BLaER1 treated with 17β-estradiol and CSF1 and Interleukin-3, amounts not matched to agents 10 nM and 100 nM (cell line): ENCODE results near the gene SLC12A7.
A peak's percentile ranks its signal among the peaks of the same experiment; 100 is the strongest.

Source experiments
- H3K27ac ChIP-seq, 11 experiments: shearing (Covaris generic); formaldehyde crosslinking; 2 replicates each; pipeline ENCODE4 v1.8.1; 2022
- H3K27me3 ChIP-seq, 11 experiments: shearing (Covaris generic); formaldehyde crosslinking; 2 replicates each; pipeline ENCODE4 v1.8.1; 2022
- H3K36me3 ChIP-seq, 11 experiments: shearing (Covaris generic); formaldehyde crosslinking; 2 replicates each; pipeline ENCODE4 v1.8.1; 2022
- H3K4me1 ChIP-seq, 10 experiments: shearing (Covaris generic); formaldehyde crosslinking; 2 replicates each; pipeline ENCODE4 v1.8.1; 2022
- H3K4me2 ChIP-seq, 11 experiments: shearing (Covaris generic); formaldehyde crosslinking; 2 replicates each; pipeline ENCODE4 v1.8.1; 2022
- H3K4me3 ChIP-seq, 10 experiments: shearing (Covaris generic); formaldehyde crosslinking; 2 replicates each; pipeline ENCODE4 v1.8.1; 2022
- H3K9ac ChIP-seq, 11 experiments: shearing (Covaris generic); formaldehyde crosslinking; 2 replicates each; pipeline ENCODE4 v1.8.1; 2022
- H3K9me3 ChIP-seq, 11 experiments: shearing (Covaris generic); formaldehyde crosslinking; replicated peaks in 1 of 11; 2 replicates each; pipeline ENCODE4 v1.8.1; 2022
- H4K20me1 ChIP-seq, 11 experiments: shearing (Covaris generic); formaldehyde crosslinking; 2 replicates each; pipeline ENCODE4 v1.8.1; 2022
- Cebpa-rat ChIP-seq, 11 experiments: shearing (Covaris generic); IDR thresholded peaks; 2 replicates each; pipeline ENCODE4 v1.8.1; 2022

SLC12A7 gene

GRCh38 chr5:1105350-1106265 lies 6.3 kb downstream of the SLC12A7 start:
- Histone ChIP-seq H3K9me3 (no peaks in the 10 kb centered on the region), H3K4me1 (peaks cover 96 to 100% (median 100%) of the 10 kb centered on the region in 10 experiments), H3K4me2 (peak overlapping the region; percentile 90 to 99 (median 98)), H4K20me1 (peaks cover 33 to 100% (median 99%) of the 10 kb centered on the region in 11 experiments), H3K36me3 (no peaks in the 10 kb centered on the region), H3K27ac (no peak overlapping the region), H3K9ac (peak overlapping the region in 2 of 11 experiments; percentile 13 to 33; a peak in 2 of 22 replicates), H3K4me3 (no peak overlapping the region; a peak in 1 of 20 replicates), H3K27me3 (peaks cover 82 to 99% (median 94%) of the 10 kb centered on the region in 11 experiments)
- TF ChIP-seq Cebpa-rat (IDR thresholded peaks at IDR 0.05) = no peak

- Histone ChIP-seq H3K4me3 (peak overlapping the region in 1 of 10 experiments; percentile 19; a peak in 2 of 20 replicates), H3K27me3 (peaks cover 78 to 99% (median 94%) of the 10 kb centered on the region in 11 experiments), H3K9ac (peak overlapping the region in 2 of 11 experiments; percentile 9; a peak in 4 of 22 replicates), H3K36me3 (no peaks in the 10 kb centered on the region), H3K4me2 (peak overlapping the region; percentile 90 to 99 (median 98)), H3K9me3 (no peaks in the 10 kb centered on the region), H4K20me1 (peaks cover 44 to 100% (median 99%) of the 10 kb centered on the region in 11 experiments), H3K4me1 (peaks cover 85 to 100% (median 98%) of the 10 kb centered on the region in 10 experiments), H3K27ac (no peak overlapping the region)
- no peak for TF ChIP-seq Cebpa-rat (IDR thresholded peaks at IDR 0.05)
Measured at GRCh38 chr5:1104327-1105006, 7.4 kb downstream of the SLC12A7 start.

- Histone ChIP-seq H3K9ac (peak overlapping the region in 2 of 11 experiments; percentile 9 to 18; a peak in 2 of 22 replicates), H3K4me2 (peak overlapping the region; percentile 90 to 99 (median 98)), H3K27ac (no peak overlapping the region), H3K27me3 (peaks cover 71 to 95% (median 87%) of the 10 kb centered on the region in 11 experiments), H3K4me1 (peaks cover 77 to 100% (median 94%) of the 10 kb centered on the region in 10 experiments), H3K4me3 (no peak overlapping the region; a peak in 1 of 20 replicates), H3K36me3 (no peaks in the 10 kb centered on the region), H3K9me3 (no peaks in the 10 kb centered on the region), H4K20me1 (peaks cover 52 to 100% (median 99%) of the 10 kb centered on the region in 11 experiments)
- TF ChIP-seq Cebpa-rat (IDR thresholded peaks at IDR 0.05) = no peak
Measured at GRCh38 chr5:1103505-1104326, 8.1 kb downstream of the SLC12A7 start.

- Histone ChIP-seq H3K4me3 (no peak overlapping the region), H3K27ac (no peak overlapping the region), H3K27me3 (peaks cover 64 to 89% (median 81%) of the 10 kb centered on the region in 11 experiments), H3K4me2 (peak overlapping the region; percentile 90 to 99 (median 98); a peak in 17 of 22 replicates), H3K4me1 (peaks cover 71 to 95% (median 88%) of the 10 kb centered on the region in 10 experiments), H3K9me3 (no peaks in the 10 kb centered on the region), H4K20me1 (peaks cover 52 to 95% (median 93%) of the 10 kb centered on the region in 11 experiments), H3K36me3 (no peaks in the 10 kb centered on the region), H3K9ac (no peak overlapping the region)
- no peak for TF ChIP-seq Cebpa-rat (IDR thresholded peaks at IDR 0.05)
Measured at GRCh38 chr5:1103093-1103492, 8.8 kb downstream of the SLC12A7 start.

- no peak overlapping the region for H3K4me3 ChIP-seq
- no peaks in the 10 kb centered on the region for H3K9me3 ChIP-seq
- peaks cover 61 to 92% (median 82%) of the 10 kb centered on the region in 10 experiments for H3K4me1 ChIP-seq
- no peak overlapping the region for H3K27ac ChIP-seq
- H4K20me1 ChIP-seq = peaks cover 58 to 93% (median 89%) of the 10 kb centered on the region in 11 experiments; a peak in 21 of 22 replicates
- no peak for TF ChIP-seq Cebpa-rat (IDR thresholded peaks at IDR 0.05)
- H3K36me3 ChIP-seq = no peaks in the 10 kb centered on the region; a peak in 1 of 22 replicates
- peak overlapping the region; percentile 44 to 99 (median 97) for H3K4me2 ChIP-seq
- peak overlapping the region in 2 of 11 experiments; percentile 27 to 44; a peak in 2 of 22 replicates for H3K9ac ChIP-seq
- peaks cover 55 to 80% (median 73%) of the 10 kb centered on the region in 11 experiments for H3K27me3 ChIP-seq
Measured at GRCh38 chr5:1101961-1102713, 9.7 kb downstream of the SLC12A7 start.

GRCh38 chr5:1100664-1101574 lies 10.9 kb downstream of the SLC12A7 start:
- peak overlapping the region; percentile 18 to 99 (median 95); a peak in 19 of 22 replicates for H3K4me2 ChIP-seq
- H3K9ac ChIP-seq = 0 out of 22 replicates have a peak overlapping the region, but pooled peaks of 1 of the 11 experiments have one; percentile 9
- no peak overlapping the region for H3K27ac ChIP-seq
- H3K4me1 ChIP-seq = peaks cover 49 to 87% (median 71%) of the 10 kb centered on the region in 10 experiments
- peaks cover 61 to 89% (median 79%) of the 10 kb centered on the region in 11 experiments; a peak in 21 of 22 replicates for H4K20me1 ChIP-seq
- H3K36me3 ChIP-seq = no peaks in the 10 kb centered on the region; a peak in 1 of 22 replicates
- TF ChIP-seq Cebpa-rat (IDR thresholded peaks at IDR 0.05) = no peak
- no peaks in the 10 kb centered on the region for H3K9me3 ChIP-seq
- no peak overlapping the region for H3K4me3 ChIP-seq
- H3K27me3 ChIP-seq = peaks cover 43 to 67% (median 61%) of the 10 kb centered on the region in 11 experiments
